Caki2 (cell line): ENCODE results near the gene FGGY. TPM values are rescaled to one million over a fixed set of nuclear protein-coding genes. Genes with fewer than 3 reads are reported as not detected.
A peak's percentile ranks its signal among the peaks of the same experiment; 100 is the strongest.
"Not testable (repeated sequence)": the region's sequence is repeated elsewhere in the genome, so short reads cannot be mapped to it uniquely, and the experiment has no call there.

Experiments
- DNase-seq: peaks from one replicate; pipeline ENCODE4 v3.0.0-alpha.2; 2015; ENCODE audit warnings: low read depth
- in situ Hi-C: cut with HindIII; loops from 2 replicates; pipeline ENCODE4 v1.10.0; 2016; ENCODE audit warnings: low sequenced_read_pairs, low pct_unique_long_range_greater_than_20kb, mixed read lengths
- total RNA-seq: library from RNA; depleted of rRNA; stranded (reverse); fragments of >200 nt; shearing (Covaris generic); gene quantifications from 2 replicates; pipeline ENCODE4 v1.2.3, GENCODE V29; 2014; ENCODE audit warnings: low replicate concordance

Gene FGGY
- total RNA-seq, 1 experiment from 2014 or later: 26.2 TPM

DNA sequence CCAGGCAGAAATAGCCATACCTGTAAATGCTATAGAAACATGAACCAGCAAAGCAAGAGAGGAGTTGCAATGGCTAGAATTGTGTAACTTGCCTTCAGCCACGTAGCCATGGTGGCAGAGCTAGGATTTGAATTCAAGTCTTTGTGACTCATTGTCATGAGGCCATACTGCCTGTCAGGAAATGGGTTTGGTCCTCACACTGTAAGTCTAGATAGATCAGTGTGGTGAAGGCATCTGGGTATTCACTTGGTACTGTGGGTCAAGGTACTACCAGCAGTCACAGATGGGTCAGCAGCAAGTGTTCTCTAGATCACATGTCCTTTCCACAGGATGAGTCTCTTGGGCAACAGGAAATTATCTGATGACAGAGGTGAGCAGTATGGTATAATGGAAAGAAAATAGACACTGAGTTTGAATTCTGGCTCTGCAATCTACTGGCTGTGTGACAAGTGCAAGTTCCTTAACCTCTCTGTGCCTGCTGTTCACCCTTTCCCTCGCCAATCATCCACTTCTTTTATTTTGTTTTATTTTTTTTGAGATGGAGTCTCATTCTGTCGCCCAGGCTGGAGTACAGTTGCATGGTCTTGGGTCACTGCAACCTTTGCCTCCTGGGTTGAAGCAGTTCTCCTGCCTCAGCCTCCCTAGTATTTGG lies 36.9 kb downstream of the FGGY start:
- in situ Hi-C loops: no loop called here
- no peak for DNase-seq

DNA sequence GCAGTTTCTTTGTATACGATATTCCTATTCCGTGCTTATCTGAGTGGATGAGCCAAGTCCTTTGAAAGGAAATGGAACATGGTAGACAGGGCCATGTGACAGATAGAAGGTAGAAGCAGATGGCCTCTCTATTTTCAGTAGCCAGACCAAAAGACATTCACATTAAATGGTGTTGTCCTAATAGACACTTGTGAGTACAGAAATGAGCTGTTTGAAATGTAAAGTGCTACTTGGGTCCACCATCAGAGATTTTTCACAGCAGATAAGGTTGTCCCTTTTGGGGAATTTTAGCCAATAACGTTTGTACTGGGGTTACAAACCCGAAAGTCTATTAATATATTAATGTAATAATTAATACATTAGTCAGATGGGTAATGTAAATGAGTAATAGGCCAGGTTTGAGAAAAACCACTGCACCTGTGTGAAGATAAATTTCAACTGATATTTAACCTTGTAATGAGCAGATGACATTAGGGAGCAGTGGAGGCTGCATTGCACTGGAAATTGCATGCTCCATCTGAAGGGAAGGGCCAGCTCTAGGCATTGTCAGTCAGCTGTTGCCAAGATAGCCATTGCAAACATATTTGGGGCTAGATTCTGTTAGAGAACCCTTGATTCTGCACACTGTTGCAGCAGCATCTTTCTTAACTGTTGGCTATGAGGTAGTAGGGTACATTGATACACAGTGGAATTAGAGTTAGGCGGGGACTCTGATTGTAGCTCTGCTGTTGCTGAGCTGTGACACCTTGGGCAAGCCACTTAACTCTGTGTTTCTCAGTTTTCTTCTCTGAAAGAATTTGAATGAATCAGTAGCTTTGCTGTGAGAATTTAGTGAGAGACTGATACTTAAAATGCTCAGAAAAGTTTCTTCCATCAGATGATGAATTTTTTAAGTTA lies 43.8 kb downstream of the FGGY start:
- DNase-seq: no peak
- in situ Hi-C loops: no loop called here

DNA sequence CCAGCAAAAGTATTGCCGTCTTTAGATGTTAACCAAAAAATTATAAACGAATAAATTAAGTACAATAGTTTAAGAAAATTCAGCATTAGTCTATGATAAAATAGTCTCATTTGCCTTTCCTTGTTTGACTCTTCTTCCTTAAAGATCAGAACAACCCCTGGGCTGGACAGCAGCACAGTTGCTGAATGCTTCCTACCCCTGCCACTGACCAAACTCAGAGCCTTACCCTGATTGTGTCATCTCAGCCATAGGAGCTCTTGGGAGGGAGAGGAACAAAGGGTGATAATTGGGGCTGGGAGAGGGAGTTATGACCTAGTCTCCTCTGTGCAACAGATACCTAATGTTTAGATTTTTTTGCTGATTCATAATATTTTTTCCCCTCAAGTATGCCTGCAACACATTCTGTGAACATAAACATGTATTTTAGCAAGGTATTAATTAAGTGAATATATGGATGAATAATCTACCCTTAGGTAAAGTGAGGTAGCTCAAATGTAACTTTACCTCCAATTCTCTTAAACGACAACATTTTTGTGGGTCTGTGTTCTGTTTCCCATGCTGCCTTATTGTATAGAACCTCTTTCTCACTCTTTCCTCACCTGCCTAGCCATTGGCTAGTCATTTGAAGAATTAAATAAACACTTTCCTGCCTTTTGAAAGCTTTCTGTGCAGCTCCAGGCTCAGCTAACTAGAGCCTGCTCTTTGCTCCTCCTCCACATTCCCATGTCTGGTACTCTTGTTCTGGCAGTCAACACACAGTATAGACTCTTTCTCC lies 46.1 kb downstream of the FGGY start:
- in situ Hi-C loops: no loop called here
- DNase-seq: no peak

GRCh38 chr1:59343576-59343840 lies 46.6 kb downstream of the FGGY start:
- DNase-seq: no peak
- in situ Hi-C loops: no loop called here

- in situ Hi-C loops: no loop called here
- no peak for DNase-seq
These were observed 48.3 kb downstream of the FGGY start for GRCh38 chr1:59345221-59345620.

- in situ Hi-C loops: no loop called here
- no peak for DNase-seq
These were observed 49.5 kb downstream of the FGGY start for GRCh38 chr1:59346429-59346828.

DNA sequence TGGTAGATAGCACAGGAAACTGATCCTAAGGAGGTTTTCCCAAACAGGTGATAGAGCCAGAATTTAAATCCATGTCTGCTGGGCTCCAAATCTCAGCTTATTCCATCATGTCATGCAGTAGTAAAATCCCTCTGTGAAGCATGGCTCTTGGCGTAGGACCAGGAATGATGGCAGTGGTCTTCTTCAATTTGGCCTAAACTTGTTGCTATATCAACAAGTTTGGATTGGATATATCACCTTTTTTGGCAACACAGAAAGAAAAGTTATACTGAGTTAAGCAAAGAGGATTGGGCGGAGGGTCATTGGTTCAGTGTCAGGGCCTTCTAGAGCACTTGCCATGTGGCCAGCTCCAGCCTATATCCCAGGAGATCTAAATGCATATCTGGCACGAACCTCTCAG lies 52.2 kb downstream of the FGGY start:
- no peak for DNase-seq
- in situ Hi-C loops: no loop called here

DNA sequence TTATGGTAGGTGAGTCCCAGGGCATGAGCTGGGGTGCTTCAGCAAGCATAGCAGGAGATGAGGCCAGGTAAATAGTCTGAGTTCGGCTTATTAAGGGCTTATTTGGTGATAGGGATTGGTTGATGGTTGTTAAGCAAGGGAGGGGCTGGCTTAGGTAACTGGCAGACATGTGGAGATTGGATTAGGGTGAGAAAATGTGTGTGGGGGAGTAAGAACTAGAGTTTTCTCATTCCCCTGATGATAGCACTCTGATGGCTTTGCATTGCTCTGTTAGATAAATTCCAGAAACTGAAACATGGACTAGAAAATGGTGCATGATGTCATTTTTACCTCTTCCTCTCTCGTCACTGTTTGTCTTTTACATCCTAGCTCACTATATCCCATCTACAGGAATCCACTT lies 53.6 kb downstream of the FGGY start:
- DNase-seq: no peak
- in situ Hi-C loops: no loop called here

- DNase-seq: no peak
- in situ Hi-C loops: no loop called here
These were observed 55.2 kb downstream of the FGGY start for GRCh38 chr1:59352065-59352464.

DNA sequence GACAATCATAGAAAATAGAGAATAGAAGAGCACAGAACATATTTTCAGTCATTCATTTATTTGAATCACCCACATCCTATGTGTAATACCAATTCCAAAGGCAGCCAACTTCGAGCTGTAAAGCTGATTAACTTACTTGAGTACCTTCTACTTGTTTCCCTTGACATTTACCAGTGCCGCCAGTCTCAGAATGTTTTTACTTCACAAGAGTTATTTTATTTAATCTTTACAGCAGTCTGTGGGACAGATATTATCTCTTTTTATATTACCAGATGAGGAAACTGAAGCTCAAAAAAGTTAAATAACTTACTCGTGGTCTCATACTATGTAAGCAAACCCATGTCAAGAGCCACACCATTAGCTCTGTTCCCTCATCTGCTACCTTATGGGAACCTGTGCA lies 56.6 kb downstream of the FGGY start:
- DNase-seq: no peak
- in situ Hi-C loops: no loop called here

DNA sequence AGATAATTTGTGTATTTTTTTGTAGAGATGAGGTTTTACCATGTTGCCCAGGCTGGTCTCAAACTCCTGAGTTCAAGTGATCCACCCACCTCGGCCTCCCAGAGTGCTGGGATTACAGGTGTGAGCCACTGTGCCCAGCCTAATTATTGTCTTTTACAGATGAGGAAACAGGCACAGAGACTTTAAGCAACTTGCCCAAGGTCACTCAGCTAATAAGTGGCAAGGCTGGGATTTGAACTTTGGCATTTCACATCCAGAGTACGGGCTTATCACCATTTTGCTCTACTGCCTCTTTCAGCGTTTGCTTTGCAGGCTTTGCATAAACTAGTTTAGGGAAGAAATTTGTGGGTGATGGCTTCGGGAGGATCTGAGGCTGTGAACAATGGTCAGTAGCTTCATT lies 57.3 kb downstream of the FGGY start:
- in situ Hi-C loops, DNase-seq: not testable (repeated sequence)

- DNase-seq: no peak
- in situ Hi-C loops: no loop called here
These were observed 57.9 kb downstream of the FGGY start for GRCh38 chr1:59354709-59355337.

- in situ Hi-C loops: no loop called here
- peak; percentile 25 for DNase-seq
These were observed 58.5 kb downstream of the FGGY start for GRCh38 chr1:59355361-59355760.

DNA sequence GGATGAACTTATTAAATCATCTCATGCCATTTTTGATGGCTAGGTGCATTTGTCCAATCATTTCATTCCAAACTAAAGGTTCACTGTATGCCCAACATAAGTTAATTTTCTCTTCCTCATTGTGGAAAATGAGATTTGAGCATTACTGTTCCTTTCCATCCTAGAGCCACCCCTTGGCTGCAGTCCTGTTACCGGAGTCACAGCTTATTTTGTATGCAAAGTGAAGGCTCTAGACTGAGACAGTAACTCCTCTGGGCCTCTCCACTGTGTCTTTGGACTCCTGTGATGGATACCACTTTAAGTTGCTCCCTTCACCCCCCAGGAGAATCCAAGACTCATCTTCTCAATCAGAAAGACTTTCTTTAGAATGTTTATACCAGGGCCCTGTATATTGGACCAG lies 59.7 kb downstream of the FGGY start:
- DNase-seq: no peak
- in situ Hi-C loops: no loop called here

DNA sequence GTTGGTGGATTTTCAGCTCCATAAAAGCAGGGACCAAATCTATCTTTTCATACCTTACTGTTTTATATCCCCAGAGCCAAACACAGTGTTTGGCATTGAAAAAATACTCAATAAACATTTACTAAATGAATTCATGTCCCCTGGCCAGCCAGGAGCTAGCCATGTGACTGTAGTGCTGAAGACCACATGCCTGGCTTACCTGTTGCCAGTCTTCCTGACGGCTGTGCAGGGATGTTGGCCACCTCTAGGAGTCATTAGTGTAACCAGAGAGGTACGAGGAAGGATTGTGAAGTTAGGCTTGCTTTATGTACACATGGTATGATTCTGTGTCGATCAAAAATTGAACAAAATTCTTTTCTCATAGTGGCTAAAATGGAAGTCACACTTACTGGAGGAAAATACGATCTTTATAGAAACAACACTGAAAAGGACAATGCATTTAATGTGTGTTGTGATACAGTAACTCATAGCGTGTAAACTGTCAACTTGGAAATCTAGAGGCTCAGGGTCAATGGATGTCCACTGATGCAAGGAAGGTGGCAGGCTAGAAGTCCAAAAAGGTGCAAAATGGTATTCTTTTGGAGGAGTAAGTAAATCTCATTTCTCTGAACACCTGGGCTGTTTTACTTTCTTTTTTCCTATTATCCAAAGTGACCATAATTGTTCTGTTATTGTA lies 60.9 kb downstream of the FGGY start:
- in situ Hi-C loops: no loop called here
- DNase-seq: no peak

DNA sequence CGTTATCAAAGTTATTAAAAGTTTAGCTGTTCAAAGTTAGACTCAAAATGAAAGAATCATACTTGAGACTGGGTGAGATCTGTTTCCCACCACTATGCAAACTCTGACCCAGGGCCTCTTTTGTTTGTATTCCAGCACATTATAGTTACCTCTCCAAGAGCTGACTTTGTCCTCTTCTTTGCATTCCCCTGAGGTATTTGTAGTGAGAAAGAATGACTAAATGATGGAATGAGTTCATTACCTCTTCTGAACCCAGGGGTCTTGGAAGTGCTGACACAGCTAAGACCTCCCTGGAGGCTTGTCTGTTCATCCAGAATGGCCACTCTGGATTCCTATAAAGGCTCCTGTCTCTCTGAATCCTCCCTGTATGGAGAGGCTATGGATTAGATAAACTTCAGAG lies 62.4 kb downstream of the FGGY start:
- in situ Hi-C loops: no loop called here
- DNase-seq: no peak

DNA sequence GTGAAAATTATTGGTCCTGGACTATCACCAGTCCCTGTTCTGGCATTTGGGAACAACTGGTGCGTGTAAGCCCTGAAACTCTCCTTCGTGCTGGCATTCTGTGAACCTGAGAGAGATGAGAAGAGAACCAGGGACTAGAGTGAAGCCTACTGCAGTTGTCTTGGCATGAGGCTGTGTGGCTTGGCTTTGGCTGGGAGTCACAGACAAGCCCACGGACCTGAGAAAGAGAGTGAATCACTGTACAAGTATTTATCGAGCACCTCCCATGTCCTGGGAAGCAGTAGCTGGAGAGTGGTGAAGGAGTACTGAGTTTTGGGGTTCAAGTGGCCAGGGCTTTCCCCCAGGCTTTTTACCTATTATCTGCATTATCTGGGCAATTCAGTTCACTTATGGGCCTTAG lies 63.3 kb downstream of the FGGY start:
- DNase-seq: no peak
- in situ Hi-C loops: no loop called here

- in situ Hi-C loops: no loop called here
- DNase-seq: no peak
These were observed 63.8 kb downstream of the FGGY start for GRCh38 chr1:59360729-59361128.
